Measurements from ENCODE around the gene PLCL2.

Gene PLCL2

DNA sequence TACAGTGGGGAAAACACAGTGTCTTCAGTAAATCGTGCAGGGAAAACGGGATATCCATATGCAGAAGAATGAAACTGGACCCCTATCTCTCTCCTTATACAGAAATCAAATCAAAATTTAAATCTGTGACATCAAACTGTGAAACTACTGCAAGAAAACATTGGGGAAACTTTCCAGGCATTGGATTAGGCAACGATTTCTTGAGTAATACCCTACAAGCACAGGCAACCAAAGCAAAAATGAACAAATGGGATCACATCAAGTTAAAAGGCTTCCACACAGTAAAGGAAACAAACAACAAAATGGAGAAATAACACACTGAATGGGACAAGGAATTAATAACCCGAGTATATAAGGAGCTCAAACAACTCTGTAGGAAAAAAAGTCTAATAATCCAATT lies 165.3 kb downstream of the PLCL2 start:
- no peak for DNase-seq

DNA sequence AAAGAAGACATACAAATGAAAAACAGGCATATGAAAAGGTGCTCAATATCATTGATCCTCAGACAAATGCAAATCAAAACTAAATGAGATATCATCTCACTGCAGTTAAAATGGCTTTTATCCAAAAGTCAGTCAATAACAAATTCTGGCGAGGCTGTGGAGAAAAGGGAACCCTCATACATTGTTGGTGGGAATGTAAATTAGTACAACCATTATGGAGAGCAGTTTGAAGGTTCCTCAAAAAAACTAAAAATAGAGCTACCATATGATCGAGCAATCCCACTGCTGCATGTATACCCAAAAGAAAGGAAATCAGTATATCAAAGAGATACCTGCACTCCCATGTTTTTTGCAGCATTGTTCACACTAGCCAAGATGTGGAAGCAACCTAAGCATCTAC lies 165.8 kb downstream of the PLCL2 start:
- no peak for DNase-seq

DNA sequence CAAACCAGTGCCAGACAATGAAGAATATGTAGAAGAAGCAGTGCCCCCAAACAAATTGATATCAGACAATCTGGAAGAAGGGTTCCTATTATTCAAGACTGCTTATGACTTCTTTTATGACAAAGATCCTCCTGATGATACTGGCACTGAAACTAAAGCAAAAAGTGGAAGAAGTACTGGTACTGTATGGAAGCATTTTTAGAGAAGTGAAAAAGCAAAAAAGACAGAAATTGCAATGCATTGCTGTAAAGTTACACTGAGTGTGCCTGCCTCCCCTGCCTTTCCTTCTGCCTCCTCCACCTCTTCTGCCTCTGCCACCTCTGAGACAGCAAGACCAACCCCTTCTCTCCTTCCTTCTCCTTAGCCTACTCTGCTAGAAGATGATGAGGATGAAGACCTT lies 167.6 kb downstream of the PLCL2 start:
- DNase-seq = no peak

DNA sequence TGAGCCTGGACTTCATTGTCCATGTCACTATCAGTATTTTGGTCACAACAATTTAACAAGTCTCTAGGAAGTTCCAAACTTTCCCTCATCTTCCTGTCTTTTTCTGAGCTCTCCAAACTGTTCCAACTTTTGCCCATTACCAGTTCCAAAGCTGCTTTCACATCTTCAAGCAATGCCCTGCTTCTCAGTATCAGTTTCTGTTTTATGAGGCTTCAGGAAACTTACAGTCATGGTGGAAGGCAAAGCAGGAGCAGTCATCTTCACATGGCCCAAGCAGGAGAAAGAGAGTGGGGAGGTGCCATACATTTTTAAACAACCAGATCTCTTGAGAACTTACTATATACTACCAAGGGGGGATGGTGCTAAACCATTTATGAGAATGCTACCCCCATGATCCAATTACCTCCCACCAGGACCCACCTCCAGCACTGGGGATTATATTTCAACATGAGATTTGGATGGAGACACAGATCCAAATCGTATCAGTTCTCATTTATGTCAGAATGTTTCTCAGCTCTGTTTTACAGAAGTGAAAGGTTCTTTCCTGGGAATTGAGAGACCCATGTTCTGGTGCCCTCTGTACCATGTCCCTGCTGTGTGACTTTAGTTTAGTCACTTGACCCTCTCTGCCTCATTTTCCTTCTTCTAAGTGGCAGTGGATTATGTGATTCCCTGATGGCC lies 169.7 kb downstream of the PLCL2 start:
- DNase-seq = no peak

DNA sequence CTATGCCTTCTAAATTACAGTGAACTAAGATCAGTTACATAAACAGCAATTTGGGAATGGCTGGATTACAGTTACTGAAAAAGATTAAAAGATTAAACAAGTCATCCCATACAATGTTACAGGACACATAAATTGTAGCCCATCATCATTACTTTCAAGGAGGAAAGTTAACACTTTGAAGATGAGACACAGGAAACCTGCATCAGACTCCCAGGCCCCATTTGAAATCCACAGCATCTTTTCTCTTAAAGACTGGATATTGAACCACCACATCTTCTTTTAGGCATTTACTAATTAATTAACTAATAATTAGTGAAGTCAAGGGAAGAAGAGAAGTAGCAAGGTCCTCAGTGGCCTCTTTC lies 170.2 kb downstream of the PLCL2 start:
- no peak for DNase-seq

DNA sequence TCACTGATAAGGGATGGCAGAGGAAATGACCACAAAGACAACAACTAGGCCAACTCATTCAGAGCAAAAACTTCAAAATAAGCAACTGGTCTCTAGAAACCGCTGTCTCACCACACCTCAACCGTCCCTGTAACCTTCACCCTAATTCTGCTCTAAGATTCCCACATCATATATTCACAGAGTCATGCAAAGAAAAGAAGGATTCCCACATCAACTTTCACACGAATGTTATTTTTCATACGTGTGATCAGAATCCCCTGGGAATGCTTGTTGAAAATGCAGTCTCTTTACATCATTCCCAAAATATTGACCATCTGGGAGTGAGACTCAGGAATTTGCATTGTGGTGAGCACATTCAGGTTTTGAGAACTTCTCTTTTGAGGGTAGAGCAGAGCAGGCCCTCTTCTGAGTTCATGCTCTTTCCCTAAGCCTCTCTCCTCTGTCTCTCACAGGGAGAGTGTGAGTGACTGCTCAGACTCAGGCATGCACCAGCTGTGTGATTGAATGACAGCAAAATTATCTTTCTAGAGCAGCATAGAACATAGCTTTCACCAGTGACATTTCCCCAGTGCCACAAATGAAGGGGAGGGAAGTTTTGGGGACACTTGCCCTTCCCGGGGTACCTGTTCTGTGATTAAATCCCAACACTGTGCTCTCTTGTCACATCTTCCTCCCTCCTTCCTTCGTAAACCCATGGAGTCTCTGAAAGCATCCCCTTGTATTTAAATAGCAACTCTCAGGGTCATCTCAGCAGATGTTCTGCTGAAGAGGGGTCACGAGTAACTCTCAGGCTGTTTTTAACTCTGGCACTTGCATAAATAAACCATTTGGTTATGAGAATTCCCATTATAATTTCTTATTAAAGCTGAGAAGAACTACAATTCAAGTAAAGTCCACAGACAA lies 170.9 kb downstream of the PLCL2 start:
- DNase-seq = no peak

DNA sequence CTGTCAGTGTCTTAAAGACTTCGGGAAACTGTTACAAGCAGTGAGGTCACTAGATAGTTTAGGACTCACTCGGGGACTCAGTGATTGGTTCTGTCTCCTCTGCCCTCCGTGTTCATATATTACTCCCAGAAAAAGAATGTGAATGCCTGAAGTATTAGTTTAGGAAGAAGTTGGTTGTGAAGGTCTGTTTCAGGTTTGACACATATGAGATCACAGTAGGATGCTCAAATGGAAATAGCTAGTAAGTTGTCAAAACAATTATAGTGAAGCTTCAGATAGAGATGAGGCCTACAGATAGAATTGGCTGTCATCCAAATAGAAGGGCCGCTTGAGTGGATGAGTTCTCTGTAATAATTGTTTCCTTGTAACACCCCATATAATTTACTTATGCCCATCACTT lies 172.6 kb downstream of the PLCL2 start:
- DNase-seq = no peak

DNA sequence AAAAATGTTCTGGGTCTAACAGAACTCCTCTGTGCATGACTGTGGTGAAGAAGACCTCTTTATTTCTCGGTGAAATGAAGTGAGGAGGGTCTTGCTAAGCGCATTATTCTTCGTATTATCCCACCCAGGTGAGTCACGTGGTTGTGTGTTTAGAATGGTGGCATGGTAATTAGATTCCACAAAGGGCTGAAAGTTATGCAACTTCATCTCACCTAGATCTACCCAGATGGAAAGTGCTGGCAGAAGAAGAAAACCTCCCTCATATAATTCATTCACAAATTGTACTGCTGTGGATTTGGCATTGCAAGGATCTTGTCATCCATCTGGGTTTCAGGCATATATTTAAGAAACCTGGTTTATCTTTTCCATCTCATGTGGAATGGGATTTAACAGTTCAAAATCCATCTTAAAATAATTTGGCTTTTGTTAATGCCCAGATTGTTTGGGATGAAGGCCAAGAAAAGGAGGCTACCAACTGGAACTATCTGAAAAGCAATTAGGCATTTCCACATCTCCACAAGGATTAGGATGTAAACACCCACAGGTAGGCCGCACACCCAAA lies 175.3 kb downstream of the PLCL2 start:
- no peak for DNase-seq

DNA sequence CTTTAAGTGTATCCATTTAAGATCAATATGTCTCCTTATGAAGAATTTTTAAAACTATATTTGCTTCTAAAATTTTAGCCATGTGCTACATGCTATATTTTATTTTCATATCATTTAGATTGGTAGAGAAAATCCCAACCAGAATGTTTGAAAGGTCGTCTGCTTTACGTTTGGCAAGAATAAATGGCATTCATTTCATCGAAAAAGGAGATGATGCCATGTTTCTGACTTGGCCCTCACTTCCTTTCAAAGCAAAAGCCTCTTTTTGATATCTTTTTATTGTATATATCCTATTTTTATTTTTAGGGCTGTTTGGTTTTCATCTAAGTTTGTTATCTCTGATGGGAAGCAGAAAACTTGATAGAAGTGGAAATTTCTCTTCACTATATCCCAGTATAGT lies 176.2 kb downstream of the PLCL2 start:
- DNase-seq = no peak

DNA sequence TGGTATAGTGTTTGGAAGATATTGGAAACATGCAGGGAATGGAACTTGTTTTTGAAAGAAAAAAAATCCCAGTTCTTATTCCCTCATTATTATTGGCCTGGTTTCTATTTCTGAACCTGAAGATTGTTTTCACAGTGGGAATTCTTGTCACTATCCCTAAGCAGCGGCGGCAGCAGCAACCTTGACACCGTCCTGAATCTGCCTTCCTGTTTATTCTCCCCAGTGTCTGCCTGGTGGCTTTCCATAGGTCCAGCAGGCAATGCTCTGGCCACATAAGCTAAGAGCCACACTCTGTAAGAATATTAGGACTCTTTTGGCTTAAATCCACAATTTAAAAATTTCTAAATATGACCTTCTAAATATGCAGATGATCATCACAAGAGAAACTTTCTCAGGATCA lies 178.0 kb downstream of the PLCL2 start:
- no peak for DNase-seq

DNA sequence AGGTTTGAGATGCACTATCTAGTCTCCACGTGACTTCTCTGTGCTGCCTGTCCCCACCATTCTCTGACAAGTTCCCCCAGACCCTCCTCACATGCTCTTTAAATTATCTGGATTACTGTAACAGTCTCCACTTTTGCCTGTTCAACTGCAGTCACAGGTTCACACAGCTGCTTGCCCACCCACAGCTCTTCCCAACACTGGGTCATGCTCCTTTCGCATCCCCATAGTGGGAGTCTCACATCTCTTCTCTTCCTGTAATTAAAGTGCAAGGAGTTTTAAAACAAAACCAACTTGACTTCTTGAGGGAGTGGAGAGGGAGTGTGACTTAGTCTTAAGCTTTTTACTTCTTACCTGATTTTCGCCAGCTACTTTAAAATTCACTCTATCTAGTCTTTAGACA lies 178.8 kb downstream of the PLCL2 start:
- no peak for DNase-seq

DNA sequence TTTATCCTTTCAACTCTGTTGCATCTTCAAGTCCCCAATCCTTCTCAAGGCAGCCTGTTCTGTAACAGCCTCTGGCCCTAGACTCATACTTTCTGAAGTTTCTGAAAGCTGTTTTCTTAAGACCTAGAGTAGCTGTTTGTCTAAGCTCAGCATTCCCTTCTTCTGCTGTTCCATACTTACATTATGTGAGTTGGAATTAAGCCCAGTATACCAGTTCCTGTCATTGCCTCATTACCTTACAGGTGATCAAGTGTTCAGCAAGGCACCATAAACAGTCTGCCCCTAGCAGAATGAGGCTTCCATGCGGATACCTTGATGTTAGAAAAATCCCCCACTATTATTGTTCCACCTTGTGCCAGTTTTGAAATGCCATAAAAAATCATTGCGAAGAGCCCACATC lies 180.6 kb downstream of the PLCL2 start:
- no peak for DNase-seq

DNA sequence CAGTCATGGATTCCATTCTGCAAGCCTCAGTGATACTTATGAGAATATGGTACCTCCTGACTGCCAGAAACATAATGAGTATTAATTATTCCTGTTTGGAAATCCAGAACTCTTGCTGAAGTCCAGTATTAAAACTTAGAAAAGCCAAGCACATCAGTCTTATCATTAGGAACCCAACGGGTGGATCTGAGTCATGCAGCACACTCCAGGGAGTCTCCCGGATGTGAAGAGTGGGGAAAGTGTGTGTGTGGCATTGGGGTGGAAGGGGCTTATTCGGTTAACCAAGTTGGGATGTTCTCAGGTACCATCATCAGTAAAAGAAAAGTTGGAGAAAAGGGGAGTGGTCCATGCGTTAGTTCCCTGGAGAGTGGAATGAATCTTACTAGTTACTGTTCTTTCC lies 181.1 kb downstream of the PLCL2 start:
- DNase-seq = no peak

DNA sequence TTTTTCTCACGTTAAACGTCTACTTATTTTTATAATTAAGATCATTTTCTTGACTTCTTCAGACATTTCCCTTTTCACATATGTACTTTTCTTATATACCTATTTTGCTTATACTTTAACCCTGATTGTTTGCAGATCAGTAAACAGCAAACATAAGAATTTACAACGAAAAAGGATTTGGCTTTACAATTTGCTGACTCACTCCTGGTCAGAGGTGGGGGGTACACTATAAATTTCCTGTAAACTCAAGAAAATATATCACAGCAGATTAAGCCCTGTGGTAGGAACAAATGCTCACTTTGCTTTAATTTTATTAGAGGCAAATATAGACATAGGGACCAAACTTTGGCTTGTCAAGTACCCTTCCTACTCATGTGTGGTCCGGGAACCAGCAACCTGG lies 185.0 kb downstream of the PLCL2 start:
- DNase-seq = no peak

DNA sequence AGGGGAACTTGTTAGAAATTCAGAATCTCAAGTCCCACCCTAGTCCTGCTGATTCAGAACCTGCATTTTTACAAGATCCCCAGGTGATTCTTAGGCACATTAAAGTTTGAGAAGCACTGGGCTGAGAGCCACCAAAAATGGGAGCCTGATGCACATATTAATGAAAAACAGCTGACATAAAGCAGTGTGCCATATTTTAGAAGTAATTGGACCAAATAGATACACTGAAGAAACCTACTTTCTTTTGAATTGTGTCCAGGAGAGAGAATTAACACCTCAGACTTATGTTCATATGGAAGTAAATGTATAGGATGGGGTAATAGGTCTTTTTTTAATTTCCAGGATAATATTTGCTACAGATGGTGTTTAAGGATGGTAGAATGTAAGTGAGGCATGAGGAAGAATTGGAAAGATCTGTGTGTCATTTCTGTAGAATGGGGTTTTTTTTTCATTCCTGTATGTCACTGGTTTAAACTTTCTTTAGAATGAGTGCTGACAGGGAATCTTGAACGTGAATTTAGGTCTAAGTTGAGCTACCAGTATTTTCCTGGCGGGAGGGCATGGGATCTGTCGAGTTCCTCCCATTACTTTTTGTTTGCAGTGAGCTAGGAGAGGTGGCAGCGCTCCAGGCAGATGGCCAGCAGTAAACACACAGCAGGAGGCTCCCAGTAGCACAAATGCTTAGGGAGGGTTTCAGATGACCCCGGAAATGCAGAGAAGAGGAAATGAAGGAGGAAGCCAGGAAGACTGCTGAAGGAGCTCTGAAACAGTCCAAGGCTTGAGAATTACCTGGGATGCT lies 185.6 kb downstream of the PLCL2 start:
- DNase-seq = no peak

DNA sequence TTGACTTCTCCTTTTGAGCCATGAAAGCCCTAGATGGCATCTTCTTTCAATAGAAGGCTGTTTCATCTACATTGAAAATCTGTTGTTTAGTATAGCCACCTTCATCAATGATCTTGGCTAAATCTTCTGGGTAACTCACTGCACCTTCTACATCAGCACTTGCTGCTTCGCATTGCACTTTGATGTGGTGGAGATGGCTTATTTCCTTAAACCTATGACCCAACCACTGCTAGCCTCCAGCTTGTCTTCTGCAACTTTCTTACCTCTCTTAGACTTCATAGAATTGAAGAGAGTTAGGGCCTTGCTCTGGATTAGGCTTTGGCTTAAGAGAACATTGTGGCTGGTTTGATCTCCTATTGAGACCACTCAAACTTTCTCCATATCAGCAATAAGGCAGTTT lies 189.8 kb downstream of the PLCL2 start:
- DNase-seq = no peak

DNA sequence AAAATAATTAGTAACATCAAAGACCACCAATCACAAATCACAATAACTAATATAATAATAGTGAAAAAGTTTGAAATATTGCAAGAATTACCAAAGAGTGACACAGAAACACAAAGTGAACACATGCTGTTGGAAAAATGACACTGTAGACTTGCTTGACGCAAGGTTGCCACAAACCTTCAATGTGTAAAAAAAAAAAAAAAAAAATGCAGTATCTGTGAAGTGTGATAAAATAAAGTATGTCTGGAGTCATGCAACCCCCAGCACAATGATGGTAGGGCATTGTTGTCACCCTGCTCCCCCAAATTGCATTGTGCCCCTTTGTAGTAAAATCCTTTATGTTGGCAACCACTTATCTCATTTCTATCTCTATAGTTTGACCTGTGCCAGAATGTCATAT lies 190.6 kb downstream of the PLCL2 start:
- DNase-seq = no peak

DNA sequence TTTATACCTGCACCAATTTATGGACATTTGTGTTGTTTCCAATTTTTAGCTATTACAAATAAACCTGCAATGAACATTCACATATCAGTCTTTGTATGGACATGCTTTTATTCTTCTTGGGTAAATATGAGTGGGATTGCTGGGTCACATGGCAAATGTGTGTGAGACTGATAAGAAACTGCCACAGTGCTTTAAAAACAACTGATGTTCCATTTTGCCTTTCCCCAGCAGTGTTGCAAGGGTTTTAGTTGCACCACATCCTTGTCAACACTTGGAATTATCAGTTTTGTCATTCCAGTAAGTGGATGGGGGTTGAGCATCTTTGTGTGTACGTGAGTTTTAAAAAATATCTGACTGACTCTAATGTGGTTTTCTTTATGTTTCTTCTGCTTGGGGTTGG lies 191.2 kb downstream of the PLCL2 start:
- no peak for DNase-seq

DNA sequence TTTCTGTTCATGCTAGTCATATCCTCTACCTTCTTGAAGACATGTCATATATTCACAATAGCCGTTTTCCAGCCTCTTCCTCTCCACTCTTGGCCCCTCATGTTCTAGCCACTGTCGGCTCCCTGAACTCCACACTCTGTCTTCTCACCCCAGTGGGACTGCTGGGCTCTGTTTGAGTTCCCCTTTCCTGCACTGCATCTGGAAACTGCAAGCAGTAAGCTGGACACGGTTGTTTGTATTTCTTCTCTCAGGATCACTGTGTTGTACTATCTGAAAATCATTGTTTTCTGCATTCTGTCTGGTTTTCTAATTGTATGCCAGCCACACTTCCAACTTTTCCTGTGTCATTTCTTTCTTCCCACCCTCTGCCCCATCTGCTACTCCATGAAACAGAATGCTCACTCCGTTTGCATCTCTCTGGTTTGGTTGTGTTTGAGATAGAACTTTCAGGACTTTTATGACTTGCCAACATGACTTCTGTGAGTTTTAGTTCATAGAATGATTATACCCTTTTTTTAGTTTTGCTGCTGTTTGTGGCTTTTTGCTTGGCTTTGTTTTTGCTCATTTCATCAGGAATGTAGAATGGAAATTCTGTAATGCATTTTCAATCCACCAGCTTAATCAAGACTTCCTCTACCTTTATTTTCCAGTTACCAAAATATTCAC lies 192.3 kb downstream of the PLCL2 start:
- DNase-seq = no peak

DNA sequence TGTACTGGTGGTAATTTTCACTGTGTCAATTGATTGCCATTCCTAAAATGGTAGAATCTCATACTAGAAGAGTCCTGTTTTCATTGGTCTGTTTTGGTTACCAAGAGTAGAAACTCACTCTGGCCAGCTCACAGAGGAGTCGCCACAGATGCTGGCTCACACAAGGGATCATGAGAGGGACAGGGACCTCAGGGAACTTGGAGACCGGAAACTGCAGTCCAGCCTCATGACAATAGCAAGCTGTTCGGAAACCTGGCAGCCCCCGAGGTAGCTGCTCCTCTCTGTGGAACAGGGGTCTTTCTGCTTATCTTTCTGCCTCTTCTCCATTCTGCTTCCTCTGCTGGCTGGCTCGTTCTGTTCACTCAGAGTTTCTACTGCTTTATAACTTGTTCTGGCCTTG lies 192.9 kb downstream of the PLCL2 start:
- no peak for DNase-seq

DNA sequence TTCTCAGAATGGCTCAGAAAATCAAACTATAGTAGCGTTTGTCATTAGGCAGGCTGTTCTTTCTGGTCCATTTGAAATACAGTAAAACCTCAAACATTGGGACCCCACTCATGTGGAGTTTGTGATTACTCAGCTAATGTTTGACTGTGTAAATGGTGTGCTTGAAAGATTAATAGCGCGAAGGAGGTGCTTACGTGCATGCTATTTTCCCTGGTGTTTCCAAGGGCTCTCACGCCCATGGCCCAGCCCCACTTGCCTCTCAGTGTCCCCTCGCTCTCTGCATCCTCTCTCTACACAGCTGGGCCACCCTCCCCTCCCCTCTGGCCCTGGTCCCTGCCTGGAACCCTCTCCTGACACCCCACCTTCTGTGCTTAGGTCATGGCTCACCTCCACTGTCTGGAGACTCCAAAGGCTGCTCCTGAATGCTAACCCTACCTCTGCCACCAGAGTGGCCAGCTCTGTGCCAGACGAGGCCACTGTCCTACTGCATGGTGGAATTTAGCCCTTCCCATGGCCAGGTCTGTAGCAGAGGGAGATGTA lies 194.2 kb downstream of the PLCL2 start:
- DNase-seq = no peak

DNA sequence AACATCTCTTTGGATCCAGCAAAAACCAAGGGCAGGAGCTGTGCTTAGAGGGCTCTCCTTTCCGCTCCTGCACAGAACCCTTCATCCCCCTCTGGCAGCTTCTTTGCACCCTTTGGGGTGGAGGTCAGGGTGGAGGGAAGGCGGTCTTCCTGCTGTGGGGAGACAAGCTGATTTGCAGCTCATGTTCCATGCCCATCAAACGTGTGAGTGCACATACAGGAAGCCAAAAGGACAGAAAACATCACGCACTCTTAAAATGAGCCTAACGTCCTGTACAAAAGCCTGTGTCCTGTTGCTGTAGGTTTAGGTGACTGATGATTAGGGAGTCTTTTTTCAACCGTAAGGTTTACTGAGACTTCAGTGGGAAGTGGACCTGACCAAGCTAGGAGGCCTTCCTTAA lies 195.2 kb downstream of the PLCL2 start:
- DNase-seq = no peak

DNA sequence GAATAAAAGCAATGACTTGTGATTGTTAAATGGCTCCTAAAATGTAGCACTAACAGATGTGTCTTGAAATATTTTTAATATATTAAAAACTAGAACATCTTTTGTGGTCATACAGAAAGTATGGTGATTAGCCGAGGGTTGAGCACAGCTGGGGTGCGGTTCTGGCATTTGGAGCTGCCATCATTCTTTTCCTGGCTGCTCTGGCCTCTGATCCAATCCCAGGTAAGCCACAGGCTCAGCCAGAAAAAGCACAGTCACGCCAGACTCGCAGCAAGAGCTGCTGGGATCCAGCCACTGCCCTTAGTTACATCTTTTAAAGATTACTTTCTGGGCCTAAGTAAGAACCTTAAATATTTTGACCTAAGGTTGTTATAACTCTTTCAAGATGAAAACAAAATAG lies 196.8 kb downstream of the PLCL2 start:
- DNase-seq = no peak

All from stimulated activated CD4-positive, alpha-beta T cell treated with anti-CD3 and anti-CD28 coated beads, Interleukin-4, amount 100 ng/mL, for 4 hours (primary cell).